Islet of Langerhans (tissue), 1 donor: Measurements from ENCODE around the gene FCHSD1.

Experiments
- FAIRE-seq: peaks from one replicate; lab custom pipeline; 2011; peaks lifted over from hg19 to GRCh38; lab: Jason Lieb, UNC

The FCHSD1 gene

DNA sequence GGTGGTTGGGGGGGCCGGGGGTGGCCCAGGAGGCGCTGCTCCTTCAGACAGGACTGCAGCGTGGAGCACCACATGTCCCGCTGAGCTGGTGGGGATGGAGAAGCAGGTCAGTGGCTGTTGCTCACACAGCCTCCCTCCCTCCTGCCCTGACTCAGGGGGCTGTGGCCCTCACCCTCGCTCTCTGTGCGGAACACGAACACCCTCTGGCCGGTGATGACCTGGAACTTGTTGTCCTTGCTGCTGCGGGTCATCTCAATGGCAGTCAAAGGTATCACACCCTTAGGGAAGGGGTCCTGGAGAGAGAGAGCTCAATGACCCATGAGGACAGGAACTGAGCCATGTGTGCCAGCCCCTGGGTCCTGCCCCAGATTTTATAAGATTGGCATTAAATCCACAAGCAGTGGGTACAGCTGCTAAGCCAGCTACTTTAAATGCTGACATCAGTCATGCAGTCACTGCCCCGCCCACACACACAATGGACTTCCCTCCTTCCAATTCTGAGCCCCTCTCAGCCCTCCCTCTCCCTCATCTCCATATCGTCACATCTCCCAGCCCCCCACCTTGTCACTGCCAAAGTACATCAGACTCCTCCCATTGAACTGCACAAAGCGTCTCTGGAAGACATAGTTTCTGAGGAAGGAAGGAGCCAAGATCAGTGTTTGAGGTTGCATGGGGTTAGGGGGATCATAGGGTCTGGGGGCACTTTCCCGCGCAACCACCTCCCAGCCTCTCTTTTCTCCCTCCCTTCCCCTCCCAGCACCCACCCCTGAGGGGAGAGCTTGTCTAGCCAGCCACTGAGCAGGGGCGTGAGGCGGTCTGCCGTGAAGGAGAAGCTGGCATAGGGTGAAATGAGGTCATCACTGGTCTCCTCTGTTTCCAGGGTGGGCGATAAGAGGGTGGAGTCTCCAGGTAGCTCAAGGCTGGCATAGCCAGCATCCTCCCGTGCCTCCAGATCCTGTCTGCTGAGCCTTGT lies 21.9 kb upstream of the FCHSD1 start:
- no peak for FAIRE-seq

DNA sequence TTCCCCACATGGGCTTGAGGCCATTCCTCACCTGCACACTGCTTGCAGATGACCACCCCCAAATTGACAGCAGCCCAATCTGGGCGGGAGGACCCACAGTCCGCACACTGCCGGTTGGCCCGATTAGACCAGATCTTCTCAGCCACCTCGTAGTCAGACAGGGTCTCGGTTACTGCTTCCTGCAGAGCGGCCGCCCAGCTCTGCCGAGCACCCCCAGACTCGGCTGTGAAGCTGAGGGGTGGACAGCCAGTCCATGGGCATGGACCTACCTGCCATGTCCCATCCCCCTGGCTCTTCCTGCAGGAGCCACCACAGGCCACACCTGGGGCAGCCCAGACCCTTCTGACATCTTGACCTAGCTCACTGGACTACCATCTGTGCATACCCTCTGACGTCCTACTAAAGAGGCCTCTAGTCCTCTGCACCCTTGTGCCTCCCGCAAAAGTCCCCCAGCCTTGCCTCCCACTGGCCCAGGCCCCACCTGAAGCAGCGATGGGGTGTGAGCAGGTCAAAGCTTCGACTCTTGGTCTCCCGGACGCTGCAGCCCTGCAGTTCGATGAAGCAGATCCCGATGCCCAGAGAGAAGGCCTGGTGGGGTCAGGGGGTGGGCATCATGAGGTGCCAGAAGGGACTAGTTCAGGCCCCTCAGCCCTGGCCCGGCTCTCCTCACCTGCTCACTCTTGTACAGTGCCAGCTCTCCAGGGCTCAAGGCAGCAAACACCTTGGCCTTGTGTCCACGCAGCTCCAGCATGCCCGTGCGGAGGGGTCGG lies 21.0 kb upstream of the FCHSD1 start:
- no peak for FAIRE-seq

DNA sequence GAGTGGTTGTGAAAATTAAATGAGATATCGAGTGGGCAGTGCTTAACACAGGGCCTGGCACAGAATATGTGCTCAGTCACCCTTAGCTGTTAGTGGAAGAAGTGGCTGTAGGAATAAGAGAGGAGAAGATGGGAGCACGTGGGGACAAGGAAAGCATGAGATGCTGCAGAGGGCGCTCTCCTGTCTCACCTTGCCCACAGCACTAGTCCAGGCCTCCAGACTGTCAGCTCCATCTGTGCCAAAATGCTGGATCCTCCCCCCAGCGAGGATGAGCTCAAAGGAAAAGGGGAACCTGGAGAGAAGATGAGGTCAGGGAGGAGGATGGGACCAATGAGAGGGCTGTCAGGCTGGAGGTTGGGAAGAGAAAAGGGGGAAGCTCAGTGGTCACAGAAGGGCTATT lies 18.3 kb upstream of the FCHSD1 start:
- FAIRE-seq = no peak

DNA sequence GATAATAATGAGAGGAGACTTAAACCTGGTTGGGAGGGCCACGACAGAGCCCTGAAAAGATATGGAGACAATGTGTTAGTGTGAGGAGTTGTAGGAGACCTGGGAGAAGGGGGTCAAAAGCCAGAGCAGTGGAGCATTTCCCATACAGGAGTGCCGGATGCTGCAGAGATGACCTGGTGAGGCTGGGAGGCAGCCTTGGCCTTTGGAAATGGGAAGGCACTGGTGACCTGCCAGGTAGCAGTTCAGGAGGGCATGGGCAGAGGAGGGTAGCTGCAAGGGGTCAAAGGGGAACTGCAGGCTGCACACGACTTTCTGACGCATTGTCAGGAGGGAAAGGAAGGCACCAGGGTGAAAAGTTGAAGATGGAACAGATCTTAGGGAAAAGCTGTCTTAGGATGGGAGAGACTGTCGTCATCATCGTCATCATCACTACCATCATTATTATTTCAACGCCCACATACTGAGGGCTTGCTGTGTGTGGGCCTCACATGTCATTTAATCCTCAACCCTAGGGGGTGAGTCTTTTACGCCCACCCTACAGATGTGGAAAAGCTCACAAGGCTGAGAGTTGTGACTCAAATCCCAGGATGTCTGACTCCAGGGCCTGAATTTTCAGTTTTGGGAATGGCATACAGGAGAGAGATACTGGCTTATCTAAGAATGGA lies 17.5 kb upstream of the FCHSD1 start:
- FAIRE-seq = no peak

DNA sequence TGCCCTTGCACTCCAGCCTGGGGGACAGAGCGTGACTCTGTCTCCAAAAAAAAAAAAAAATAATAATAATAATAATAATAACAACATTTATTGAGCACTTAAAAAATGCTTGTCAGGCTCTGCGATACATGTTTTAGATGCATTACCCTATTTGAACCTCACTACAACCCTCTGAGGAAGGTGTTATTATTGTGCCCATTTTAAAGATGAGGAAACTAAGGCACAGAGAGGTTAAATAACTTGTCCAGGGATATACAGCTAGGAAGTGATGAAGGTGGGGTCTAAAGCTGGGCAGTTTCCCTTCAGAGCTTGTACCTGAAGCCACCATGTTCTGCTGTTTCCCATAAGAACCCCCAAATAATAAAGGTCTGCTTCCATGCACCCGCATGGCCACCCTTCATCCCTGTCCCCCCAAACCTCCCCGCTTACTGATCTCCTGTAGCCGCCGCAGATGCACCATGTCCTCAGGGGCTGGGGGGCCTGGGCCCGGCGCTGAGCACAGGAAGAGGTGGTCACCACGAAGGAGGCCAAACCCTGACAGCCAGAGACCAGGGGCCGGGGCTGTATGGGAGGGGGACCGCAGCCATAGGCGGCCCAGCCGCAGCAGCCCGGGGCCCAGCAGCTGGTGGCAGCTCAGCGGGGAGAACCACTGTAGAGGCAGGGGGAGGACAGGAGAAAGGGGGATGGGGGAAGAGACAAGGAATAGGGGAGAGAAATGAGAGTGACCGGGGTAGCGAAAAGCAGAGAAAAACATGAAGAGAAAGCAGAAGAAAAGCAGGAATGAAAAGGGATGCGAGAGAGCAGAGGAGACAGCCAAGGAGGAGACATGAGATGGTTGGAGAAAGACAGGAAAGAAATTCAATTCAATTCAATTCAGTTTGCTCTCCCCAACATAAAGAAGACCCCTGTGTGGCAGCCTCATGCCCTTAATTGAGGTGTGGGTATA lies 15.1 kb upstream of the FCHSD1 start:
- FAIRE-seq = no peak

DNA sequence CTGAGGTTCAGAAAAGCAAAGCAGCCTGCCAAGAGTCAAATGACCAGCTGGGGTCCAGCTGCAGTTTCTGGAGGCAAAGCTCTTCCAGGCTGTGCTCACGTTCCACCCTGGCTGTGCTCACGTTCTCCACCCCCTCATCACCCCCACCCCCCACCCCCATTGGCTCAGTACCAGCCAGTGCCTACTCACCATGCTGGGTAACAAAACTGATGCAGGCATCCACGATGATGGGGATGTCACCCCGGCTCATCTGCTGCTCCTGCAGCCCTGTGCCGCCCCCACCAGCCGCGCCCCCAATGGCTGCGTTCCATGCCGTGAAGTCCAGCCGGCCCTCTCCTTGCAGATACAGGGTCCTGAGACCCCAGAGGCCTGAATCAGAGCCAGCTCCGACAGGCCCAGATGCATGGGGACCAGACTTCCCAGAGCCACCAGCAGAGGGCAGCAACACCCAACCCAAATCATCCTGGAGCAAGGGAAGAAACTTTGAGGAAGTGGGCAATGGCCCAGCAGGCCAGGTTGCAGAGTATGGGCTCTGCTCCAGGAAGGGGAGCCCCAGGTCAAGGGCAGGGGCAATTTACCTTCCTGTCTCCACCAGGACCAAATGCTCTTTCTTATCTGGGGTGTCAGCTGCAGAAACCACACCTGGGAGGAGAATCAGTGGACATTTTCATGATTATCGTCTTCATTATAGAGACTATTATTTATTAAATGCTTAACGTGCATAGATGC lies 13.7 kb upstream of the FCHSD1 start:
- no peak for FAIRE-seq

DNA sequence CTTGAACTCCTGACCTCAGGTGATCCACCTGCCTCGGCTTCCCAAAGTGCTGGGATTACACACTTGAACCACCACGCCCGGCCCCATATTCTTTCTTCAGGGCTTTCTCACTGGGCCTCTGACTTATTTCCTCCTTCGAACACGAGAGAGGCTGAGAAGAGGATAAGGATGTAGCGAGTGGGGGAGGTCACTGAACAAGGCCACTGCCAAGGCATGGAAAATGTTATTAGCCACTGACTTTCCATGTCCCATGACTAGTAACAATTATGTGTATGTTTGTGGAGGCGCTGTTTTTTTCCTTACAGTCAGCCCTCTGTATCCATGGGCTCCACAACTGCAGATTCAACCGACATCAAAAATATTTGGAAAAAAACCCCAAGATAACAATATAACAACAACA lies 12.3 kb upstream of the FCHSD1 start:
- FAIRE-seq = no peak

DNA sequence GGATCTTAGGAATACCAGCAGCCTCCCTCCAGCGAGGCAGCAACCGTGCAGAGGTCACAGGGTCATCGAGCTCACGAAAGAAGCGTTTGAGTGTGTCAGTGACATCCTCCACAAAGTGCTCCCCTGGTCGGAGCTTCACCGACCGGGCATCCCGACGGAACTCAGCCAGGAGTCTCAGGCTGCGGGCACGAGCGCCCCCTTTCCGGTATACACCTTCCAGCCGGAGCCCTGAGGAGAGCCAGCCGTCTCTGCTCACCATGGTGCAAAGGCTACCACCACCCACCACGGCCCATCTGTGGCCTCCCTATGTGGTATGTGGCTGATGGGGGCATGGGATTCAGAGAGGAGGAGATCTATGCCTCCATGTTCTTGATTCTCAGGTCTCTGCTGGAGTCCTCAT lies 10.8 kb upstream of the FCHSD1 start:
- FAIRE-seq = no peak

DNA sequence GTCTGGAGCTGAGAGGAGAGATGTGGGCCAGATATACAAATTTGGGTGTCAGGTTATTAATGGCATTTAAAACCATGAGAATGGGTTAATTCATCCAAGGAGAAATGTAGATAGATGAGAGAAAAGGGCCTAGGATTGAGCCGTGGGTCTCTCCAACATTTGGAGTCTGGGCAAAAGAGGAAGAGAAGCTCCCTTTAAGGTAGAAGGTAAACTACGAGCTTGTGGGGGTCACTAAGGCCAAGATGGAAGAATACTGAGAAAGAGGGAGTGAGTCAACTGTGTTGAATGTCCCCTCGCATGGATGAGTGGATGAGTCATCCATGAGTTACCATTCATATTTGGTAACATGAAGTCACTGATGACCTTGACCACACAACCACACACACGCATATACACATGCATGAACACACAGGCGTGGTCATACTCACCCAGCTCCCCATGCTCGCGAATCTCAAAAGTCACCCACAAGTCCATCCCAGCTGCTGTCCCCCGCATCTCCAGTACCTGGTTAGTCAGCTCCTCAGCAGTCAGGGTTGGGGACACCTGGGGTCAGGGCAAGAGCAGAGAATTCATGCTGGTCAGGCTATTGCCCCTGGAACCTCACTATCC lies 6.8 kb upstream of the FCHSD1 start:
- FAIRE-seq = no peak

DNA sequence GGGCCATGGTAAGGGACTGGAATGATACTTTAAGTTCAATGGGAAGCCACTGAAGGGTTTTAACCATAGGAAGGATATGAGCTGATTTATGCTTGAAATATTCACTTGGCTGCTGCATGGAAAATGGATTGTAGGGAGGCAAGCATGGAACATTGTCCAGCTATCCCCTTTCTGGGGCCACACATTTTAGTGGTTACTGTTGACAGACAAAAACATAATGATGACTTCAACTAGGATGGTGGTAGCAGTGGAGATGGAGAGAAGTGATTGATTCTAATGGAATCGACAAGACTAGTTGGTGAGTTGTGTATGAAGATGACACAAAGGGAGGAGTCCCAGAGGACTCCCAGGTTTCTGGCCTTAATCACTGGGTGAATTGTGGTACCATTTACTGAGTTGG lies 6.2 kb upstream of the FCHSD1 start:
- no peak for FAIRE-seq

DNA sequence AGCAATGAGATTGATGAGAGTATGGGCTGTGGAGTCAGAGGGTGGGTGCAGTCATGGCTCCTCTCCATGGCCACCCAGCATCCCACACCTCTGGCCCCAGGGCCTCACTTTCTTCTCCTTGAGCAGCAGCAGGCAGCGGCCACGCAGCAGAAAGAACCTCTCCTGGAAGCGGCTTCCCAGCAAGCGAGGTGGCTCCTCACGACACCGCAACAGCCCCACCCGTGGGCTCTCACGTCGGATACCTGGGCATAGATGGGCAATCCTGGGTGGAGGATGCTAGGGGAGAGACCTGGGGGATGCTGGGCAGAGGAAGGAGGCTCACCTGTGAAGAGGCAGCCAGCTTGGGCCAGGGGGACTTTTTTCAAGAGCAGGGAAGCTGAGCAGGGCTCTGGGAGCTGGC lies 5.2 kb upstream of the FCHSD1 start:
- no peak for FAIRE-seq

DNA sequence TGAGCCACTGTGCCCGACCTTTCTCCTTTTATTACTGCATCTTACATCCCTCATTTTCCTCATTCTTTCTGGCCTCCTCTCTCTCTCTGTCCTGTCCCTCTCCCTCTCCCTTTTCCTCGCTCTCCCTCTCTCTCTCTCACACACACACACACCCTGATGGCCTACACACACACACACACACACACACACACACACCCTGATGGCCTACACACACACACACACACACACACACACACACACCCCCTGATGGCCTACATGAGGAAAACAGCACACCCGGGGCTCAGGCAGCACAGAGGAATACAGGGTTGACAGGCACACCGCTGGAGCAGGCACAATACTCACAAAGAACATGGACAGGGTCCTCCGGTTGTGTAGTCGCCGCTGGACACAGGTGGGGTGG lies 3.8 kb upstream of the FCHSD1 start:
- no peak for FAIRE-seq

DNA sequence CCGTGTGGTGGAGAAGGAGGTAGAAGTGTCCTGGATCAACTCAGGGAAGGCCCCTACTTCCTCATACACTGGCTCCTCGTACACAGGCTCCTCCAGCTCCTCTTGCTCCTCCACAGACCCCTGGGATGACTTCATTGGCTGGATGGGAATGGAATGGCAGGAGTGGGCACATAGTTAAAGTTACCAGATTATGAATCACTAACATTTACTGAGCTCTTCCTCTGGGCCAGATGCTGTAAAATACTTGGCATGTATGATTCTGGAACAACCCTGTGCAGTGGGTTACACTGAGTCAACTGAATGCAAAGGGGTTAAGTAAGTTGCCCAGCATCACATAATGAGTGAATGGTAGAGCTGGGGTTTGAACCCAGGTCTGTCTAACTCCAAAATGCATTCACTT lies 3.1 kb upstream of the FCHSD1 start:
- FAIRE-seq = no peak

DNA sequence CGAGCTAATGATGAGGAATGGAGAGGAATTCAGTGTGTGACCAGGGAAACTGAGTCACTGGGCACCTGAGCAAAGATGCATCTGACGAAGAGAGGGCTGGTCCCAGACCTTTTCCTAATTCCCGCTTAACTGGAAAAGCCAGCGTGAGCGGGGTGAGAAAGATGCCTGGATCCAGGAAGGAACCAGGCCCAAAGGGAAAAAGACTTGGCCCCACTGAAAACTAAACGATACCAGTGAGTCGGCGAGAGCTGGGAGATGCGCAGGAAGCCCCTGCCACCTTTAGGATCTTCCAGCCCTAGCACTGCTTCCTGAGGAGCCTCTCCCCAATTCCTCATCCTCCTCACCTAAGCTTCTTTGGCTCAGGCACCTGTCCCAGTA lies 499 bp upstream of the FCHSD1 start:
- FAIRE-seq = no peak

DNA sequence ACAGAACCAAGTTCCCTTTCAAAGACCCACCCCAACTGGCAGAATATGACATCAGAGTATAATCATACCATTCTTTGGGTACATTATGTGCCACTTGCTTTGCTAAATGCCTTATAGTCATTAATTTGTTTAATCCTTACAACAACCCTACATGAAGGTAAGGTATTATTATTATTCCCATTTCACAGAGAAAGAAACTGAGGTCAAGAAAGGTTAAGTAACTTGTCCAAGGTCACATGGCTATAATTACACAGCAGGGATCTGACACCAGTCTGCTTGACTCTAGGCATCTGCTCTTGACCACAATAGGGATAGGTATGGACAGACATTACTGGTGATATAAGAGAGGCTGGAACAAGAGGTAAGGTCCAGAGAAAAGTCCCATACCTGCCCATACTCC lies 1.2 kb downstream of the FCHSD1 start:
- no peak for FAIRE-seq

DNA sequence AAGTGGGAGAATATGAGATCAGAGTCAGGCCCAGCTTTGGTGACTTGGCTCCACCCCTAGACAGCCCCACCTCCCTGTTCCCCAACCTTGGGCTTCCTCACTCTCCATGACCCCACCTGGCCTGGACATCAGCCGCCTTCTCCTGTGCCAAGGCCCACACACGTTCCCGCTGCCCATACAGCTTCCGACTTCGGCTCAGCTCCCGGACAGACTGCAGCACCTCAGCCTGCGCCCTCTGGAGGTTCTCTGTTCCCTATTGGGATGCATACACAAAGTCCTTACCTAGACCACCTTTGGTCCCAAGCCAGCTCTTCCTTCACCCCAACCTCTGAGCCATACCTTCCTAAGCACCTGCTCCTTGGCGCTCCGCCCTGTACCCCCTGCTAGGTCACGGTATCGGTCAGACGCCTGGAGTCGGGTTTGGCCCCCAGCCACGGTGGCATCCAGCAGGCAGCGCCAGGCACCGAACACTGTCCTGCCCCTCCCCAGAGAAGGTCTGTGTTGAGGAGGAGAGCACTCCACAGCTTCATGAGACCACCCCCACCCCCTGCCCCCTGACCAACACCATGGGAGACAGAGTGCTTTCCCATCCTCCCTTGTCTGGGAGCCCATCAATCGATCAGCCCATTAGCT lies 2.0 kb downstream of the FCHSD1 start:
- FAIRE-seq = no peak

DNA sequence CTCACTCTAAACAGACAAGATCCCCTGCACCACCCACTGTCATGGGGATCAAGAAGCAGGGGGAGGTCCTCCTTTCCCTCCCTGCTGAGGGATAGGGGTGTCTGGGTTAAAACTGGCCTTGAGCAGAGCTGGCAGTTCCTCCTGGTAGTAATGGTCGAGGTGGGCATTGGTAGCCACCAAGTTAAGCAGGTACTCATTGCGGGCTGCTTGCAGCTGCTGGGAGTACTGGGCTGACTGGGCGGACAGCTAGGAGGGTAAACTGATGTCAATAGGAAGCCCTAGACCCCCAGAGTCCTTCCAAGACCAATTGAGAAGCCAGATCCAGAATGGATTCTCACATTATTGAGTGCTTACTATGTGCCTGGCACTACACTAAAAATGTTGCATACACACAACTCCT lies 3.4 kb downstream of the FCHSD1 start:
- FAIRE-seq = no peak

DNA sequence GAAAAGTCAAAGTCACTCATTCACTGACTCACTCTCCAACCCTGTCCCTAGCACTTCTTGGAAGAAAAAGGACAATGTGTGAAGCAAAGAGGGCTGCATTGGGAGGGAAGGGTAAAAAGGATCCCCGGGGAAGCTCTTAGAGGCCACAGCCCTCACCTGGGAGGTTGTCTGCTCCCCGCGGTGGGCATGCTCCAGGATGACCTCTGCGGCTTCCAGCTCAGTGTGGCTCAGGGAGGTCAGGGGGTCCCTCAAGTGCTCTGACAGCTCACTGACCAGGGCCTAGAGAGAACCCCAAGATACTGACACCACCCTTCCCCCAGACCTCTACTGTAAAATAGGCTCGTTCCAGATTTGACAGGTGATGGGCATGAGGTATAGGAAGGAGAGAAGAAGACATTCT lies 4.0 kb downstream of the FCHSD1 start:
- FAIRE-seq = no peak

DNA sequence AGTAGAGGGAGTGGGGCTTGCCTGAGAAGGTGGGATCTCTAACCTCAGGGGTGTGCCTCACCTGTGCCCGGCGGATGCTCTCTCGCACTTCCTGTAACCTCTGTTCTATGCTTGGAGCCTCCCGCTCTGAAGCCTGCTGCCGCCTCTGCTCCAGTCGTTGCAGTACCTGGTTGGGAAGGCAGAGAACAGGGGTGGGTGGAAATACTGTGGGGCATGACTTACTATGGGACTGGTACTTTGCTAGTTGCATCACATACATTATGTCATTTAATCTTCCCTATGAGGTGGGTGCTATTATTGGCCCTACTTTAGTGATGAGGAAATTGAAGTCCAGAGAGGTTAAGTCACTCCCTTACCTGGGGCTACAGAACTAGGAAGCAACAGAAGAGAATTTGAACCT lies 5.2 kb downstream of the FCHSD1 start:
- no peak for FAIRE-seq

DNA sequence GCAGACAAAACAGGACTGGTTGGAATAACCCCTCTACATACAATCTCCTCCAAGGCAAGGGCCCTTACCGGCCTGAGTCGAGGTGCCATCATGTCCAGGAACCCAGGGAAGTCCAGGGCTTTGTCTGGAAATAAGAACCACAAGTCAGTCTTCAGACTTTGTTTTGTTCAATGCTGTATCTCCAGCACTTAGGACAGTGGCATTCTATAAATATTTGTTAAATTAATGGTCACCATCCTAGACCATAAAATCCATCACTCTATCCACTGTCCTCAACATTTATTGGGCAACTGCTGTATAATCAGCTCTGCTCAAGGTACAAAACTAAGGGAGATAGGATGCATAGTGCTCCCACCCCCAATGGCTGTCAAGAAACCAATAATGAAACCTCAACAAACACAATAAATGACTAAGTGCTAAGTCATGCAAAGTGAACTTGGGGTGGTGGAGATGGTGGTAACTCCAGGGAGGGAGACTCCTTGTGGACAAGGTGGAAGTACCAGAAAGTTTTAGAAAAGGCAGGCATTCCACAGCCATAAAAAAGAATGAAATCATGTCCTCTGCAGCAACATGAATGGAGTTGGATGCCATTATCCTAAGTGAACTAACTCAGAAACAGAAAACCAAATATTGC lies 9.5 kb downstream of the FCHSD1 start:
- no peak for FAIRE-seq
